Measurements from ENCODE around the gene FLOT1. TPM values are rescaled to one million over a fixed set of nuclear protein-coding genes. Genes with fewer than 3 reads are reported as not detected.

FLOT1 gene
- total and polyA plus RNA-seq, 2 experiments from 2014 or later = 208 to 236 TPM

GRCh38 chr6:30740540-30740870, 2.0 kb downstream of the FLOT1 start:
- no peak for DNase-seq (ENCODE audit: low read depth in 1 of 2, low spot score in 1 of 2)
- Histone ChIP-seq H3K4me3 (no peak overlapping the region), H3K27me3 (no peaks in the 10 kb centered on the region), H3K4me1 (ENCODE audit: low read depth) (peaks cover 5% of the 10 kb centered on the region), H3K9me3 (ENCODE audit: low read depth) (no peaks in the 10 kb centered on the region), H3K36me3 (peaks cover 36% of the 10 kb centered on the region), H3K27ac (no peak overlapping the region)
- no peak for TF ChIP-seq CTCF (IDR thresholded peaks at IDR 0.05; ENCODE audit: low read depth, low read length)

- peaks cover 49% of the 10 kb centered on the region for H3K36me3 ChIP-seq
These were observed 4.0 kb downstream of the FLOT1 start for GRCh38 chr6:30738532-30738931.

GRCh38 chr6:30735668-30736314, 6.7 kb downstream of the FLOT1 start:
- H3K27me3 ChIP-seq = no peaks in the 10 kb centered on the region
- TF ChIP-seq CTCF (IDR thresholded peaks at IDR 0.05; ENCODE audit: low read depth, low read length) = no peak
- H3K9me3 ChIP-seq (ENCODE audit: low read depth) = no peaks in the 10 kb centered on the region
- peaks cover 57% of the 10 kb centered on the region for H3K36me3 ChIP-seq
- H3K27ac ChIP-seq = no peak overlapping the region
- H3K4me3 ChIP-seq = no peak overlapping the region
- no peak for DNase-seq (ENCODE audit: low read depth in 1 of 2, low spot score in 1 of 2)
- peaks cover under 1% of the 10 kb centered on the region for H3K4me1 ChIP-seq (ENCODE audit: low read depth)

More at GRCh38 chr6:30738532-30738931, 4.0 kb downstream of the FLOT1 start:
- Histone ChIP-seq H3K27me3 (no peaks in the 10 kb centered on the region), H3K9me3 (ENCODE audit: low read depth) (no peaks in the 10 kb centered on the region), H3K27ac (no peak overlapping the region), H3K4me1 (ENCODE audit: low read depth) (peaks cover 5% of the 10 kb centered on the region), H3K4me3 (no peak overlapping the region)
- no peak for DNase-seq (ENCODE audit: low read depth in 1 of 2, low spot score in 1 of 2)
- no peak for TF ChIP-seq CTCF (IDR thresholded peaks at IDR 0.05; ENCODE audit: low read depth, low read length)

GRCh38 chr6:30732237-30732943, 10.1 kb downstream of the FLOT1 start:
- H3K36me3 ChIP-seq = peaks cover 51% of the 10 kb centered on the region

More at GRCh38 chr6:30732237-30732943, 10.1 kb downstream of the FLOT1 start:
- Histone ChIP-seq H3K9me3 (ENCODE audit: low read depth) (no peaks in the 10 kb centered on the region), H3K27me3 (no peaks in the 10 kb centered on the region), H3K27ac (no peak overlapping the region), H3K4me3 (no peak overlapping the region), H3K4me1 (ENCODE audit: low read depth) (peaks cover 3% of the 10 kb centered on the region)
- no peak for TF ChIP-seq CTCF (IDR thresholded peaks at IDR 0.05; ENCODE audit: low read depth, low read length)
- DNase-seq (ENCODE audit: low read depth in 1 of 2, low spot score in 1 of 2) = no peak

Data from cardiac muscle cell (in vitro differentiated cells and primary cell).